Liver (tissue), 3 donors: ENCODE measurements around the gene ACCSL.

ENCODE experiments used
- EGR1 ChIP-seq, 2 donors: IDR thresholded peaks; 2 replicates each; pipeline ENCODE4 v1.6.1; 2016 to 2018; ENCODE audit warnings: antibody characterized with exemption in 2 of 2, low read depth in 2 of 2
- FOXA1 ChIP-seq: IDR thresholded peaks from 2 replicates; pipeline ENCODE4 v1.6.1; 2016; ENCODE audit warnings: antibody characterized with exemption
- JUND ChIP-seq, 2 donors: IDR thresholded peaks; 2 replicates each; pipeline ENCODE4 v1.6.1; 2016; ENCODE audit warnings: antibody characterized with exemption in 2 of 2
- RAD21 ChIP-seq, 2 donors: IDR thresholded peaks; 2 replicates each; pipeline ENCODE4 v1.6.1; 2016; ENCODE audit warnings: antibody characterized with exemption in 2 of 2, mild to moderate bottlenecking in 2 of 2
- SP1 ChIP-seq: IDR thresholded peaks from 2 replicates; pipeline ENCODE4 v1.6.1; 2018; ENCODE audit warnings: antibody characterized with exemption, mild to moderate bottlenecking
- YY1 ChIP-seq: IDR thresholded peaks from 2 replicates; pipeline ENCODE4 v1.6.1; 2016; ENCODE audit warnings: antibody characterized with exemption, mild to moderate bottlenecking
- TF ChIP-seq, protein P1 (sequence below): fragments of 150-350 bp; IDR thresholded peaks from 2 replicates; pipeline ENCODE4 v1.5.1; 2017; ENCODE audit warnings: improper control_type of control experiment, low read depth, low read length; ENCODE audit not compliant: missing input control
- TF ChIP-seq, protein P2 (sequence below): IDR thresholded peaks from 2 replicates; pipeline ENCODE4 v1.6.1; 2016; ENCODE audit warnings: antibody characterized with exemption
- donor health status: healthy.
- donor health status: healthy.

DNA sequence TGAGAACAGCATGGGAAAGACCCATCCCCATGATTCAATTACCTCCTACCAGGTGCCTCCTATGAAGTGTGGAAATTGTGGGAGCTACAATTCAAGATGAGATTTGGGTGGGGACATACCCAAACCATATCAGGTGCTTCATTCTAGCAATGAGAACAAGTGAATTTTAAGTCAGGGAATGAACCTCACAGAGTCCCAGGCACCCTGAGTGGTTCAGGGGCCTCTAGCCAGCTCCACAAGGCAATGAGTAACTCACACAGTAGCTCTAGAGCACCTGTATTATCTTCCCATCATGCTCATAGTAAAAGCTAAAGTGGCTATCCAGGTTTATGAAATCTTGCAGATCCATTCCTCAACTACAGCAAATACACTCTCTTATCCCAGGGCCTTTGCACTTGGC lies 13.1 kb upstream of the ACCSL start:
- TF ChIP-seq, protein P1, sequence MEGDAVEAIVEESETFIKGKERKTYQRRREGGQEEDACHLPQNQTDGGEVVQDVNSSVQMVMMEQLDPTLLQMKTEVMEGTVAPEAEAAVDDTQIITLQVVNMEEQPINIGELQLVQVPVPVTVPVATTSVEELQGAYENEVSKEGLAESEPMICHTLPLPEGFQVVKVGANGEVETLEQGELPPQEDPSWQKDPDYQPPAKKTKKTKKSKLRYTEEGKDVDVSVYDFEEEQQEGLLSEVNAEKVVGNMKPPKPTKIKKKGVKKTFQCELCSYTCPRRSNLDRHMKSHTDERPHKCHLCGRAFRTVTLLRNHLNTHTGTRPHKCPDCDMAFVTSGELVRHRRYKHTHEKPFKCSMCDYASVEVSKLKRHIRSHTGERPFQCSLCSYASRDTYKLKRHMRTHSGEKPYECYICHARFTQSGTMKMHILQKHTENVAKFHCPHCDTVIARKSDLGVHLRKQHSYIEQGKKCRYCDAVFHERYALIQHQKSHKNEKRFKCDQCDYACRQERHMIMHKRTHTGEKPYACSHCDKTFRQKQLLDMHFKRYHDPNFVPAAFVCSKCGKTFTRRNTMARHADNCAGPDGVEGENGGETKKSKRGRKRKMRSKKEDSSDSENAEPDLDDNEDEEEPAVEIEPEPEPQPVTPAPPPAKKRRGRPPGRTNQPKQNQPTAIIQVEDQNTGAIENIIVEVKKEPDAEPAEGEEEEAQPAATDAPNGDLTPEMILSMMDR: no peak
- TF ChIP-seq SP1: no peak
- TF ChIP-seq EGR1 (IDR thresholded peaks at IDR 0.05; ENCODE audit: low read depth in 2 of 2): no peak
- TF ChIP-seq, protein P2, sequence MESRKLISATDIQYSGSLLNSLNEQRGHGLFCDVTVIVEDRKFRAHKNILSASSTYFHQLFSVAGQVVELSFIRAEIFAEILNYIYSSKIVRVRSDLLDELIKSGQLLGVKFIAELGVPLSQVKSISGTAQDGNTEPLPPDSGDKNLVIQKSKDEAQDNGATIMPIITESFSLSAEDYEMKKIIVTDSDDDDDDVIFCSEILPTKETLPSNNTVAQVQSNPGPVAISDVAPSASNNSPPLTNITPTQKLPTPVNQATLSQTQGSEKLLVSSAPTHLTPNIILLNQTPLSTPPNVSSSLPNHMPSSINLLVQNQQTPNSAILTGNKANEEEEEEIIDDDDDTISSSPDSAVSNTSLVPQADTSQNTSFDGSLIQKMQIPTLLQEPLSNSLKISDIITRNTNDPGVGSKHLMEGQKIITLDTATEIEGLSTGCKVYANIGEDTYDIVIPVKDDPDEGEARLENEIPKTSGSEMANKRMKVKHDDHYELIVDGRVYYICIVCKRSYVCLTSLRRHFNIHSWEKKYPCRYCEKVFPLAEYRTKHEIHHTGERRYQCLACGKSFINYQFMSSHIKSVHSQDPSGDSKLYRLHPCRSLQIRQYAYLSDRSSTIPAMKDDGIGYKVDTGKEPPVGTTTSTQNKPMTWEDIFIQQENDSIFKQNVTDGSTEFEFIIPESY: no peak
- no peak for TF ChIP-seq RAD21 (IDR thresholded peaks at IDR 0.05)
- TF ChIP-seq JUND (IDR thresholded peaks at IDR 0.05): no peak
- TF ChIP-seq FOXA1: no peak
- TF ChIP-seq YY1: no peak
